ENCODE measurements around the gene FHL2.
"Not testable (repeated sequence)": the region's sequence is repeated elsewhere in the genome, so short reads cannot be mapped to it uniquely, and the experiment has no call there.

The FHL2 gene

DNA sequence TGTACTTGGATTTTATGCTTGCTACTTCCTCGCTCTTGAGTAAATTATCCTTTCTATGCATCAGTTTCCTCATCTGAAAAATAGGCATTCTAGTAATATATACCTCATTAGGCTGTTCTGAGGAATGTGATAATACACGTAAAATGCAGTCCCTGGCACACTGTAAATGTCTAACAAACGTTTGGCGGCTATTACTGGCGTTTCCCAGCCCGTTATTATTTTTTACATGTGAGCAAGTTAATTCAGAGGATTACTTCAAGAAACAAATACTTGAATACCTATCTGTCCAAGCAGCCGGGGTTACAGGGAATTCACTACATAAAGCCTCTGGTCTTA, 62.1 kb downstream of the FHL2 start:
- DNase-seq = no peak

GRCh38 chr2:105335469-105335868, 63.4 kb downstream of the FHL2 start:
- no peak for DNase-seq

DNA sequence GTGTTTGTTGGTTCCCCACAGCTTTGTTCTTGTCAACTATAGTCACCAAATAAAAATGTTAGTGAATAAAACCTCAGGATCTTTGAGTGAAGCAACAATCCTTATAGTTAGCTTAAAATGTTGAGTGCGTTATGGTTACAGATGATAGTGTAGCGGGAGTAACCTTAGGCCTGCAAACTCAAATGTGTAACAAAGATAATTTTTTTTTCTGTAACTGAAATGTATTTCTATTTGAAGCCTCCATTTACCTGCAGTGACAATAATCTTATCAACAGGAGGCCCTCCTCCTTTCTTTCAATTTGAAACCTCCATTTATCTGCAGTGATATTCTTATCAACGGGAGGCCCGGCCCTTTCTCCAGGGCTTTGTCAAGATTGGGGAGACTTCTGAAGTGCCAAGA, 64.6 kb downstream of the FHL2 start:
- no peak for DNase-seq

- no peak for DNase-seq
Measured at GRCh38 chr2:105330681-105331375, 68.0 kb downstream of the FHL2 start.

DNA sequence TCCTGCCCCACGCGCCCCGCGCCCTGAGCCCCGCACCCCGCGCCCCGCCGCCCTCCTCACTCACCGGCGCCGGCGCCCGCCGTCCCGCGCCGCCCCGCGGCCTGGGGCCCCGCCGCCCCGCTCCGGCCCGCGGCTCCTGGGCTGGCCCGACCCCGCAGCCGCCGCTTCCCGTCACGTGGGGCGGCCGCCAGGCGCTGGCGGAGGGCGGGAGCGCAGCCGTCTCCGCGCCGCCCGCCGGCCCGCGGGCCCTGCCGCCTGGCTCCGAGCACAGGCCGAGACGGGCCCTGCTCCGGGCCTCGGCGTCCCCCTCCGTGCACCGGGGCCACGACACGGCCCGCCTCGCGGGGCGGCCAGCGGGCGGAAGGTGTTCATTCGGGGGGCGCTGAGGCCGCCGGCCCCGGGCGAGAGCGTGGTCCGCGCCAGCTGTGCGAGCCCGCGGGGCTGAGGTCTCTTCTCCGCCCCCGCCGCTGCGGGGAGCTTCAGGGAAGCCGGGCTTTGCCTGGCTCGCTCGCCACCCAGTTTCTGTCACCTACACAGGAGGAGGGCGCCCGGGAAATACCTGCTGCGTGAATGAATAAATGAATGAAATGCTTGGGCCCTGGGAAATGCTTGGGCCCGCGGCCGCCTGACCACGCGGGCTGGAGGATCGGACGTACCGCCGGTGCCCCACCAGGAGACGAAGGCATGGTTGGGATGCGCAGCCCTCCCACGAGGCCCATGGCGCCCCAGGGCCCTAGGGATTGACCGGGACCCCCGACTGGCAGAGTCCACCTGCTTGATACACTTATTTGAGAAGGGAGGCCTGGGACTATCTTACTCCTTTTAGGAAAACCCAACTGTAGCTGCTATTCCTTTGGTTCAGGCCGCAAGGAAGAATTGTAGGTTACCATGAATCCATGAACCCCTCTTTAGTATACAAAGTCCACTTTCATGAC, 69.0 kb downstream of the FHL2 start, which contains the start of gene TGFBRAP1:
Gene TGFBRAP1 (minus strand): TSS at position 175 of the 935 bp plus-strand sequence. CDS start 21,434 bp downstream, outside the sequence.
- no peak for DNase-seq

DNA sequence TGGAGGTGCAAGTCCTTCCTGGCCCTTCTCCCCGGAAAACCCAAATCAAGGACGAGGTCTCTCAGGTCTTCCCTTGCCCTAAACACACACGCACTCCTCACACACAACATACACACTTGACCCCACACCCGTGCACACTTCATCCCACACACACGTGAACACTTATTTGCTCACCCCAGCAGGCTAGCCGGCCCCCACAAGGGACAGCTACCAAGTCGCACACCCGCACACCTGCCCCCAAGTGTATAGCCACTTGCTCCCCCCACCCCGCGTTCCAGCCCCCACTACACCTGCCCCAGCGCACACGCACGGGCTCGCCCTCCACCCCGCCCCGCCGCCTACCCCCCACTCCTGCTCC, 69.7 kb downstream of the FHL2 start:
- DNase-seq = no peak

- DNase-seq = no peak
Measured at GRCh38 chr2:105328281-105329196, 70.3 kb downstream of the FHL2 start.

DNA sequence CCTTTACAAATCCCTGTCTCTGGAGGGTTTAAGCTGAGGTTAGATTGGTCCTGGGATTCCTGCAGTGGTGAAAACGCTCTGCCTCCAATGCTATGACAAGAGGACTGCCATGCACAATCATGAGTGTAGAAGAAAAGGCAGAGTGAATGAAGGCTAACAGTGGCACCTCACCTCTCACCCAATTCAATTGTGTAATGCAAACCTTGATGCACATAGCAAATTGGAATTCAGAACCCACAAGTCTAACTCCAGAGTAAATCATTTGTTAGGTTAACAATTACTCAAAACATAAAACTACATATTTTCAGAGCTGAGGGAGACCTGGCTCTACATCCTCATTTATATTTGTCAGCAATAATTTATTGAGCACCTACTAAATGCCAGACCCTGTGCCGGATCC, 71.2 kb downstream of the FHL2 start:
- DNase-seq = no peak

DNA sequence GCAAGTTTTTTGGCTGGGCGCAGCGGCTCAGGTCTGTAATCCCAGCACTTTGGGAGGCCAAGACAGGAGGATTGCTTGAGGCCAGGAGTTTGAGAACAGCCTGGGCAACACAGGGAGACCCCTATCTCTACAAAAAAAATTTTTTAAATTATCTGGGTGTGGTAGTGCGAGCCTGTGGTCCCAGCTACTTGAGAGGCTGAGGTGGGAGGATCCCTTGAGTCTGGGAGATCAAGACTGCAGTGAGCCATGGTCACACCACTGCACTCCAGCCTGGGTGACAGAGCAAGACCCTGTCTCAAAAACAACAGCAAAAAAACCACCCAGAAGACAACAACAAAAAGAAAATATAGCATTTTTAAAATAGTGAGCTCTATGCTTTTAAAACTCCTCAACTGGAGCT, 71.6 kb downstream of the FHL2 start:
- not testable (repeated sequence) for DNase-seq

DNA sequence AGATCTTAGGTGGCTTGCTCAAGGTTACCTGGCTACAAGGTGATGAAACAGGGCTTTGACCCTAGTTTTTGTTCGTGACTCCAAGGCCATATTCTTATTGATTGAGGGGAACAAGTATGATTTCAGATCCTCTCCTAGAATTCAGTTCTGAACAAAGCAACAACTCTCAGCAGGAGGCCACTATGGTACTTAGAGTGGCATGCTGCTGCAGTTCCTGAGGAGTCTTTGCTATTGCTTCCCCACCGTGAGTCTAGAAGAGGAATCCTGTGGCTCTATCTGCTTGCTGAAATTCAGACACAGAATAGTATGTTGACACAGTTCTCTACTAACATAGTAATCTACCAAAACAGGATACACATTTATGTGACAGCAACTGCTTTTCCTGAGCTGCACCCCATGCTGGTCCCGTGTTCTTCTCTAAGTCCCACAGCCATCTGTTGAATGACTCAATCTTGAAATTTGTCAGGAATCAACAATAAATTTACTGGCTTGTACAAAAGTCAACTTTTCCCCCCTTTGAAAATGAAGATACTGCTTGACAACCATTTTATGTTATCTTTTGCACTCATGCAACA, 73.4 kb downstream of the FHL2 start:
- DNase-seq = no peak

GRCh38 chr2:105324732-105325131, 74.1 kb downstream of the FHL2 start:
- DNase-seq = no peak

GRCh38 chr2:105324101-105324500, 74.8 kb downstream of the FHL2 start:
- DNase-seq = no peak

- no peak for DNase-seq
Measured at GRCh38 chr2:105323111-105323510, 75.7 kb downstream of the FHL2 start.

- no peak for DNase-seq
Measured at GRCh38 chr2:105321875-105322646, 76.8 kb downstream of the FHL2 start.

- DNase-seq = no peak
Measured at GRCh38 chr2:105320651-105321215, 78.1 kb downstream of the FHL2 start.

GRCh38 chr2:105317937-105318336, 80.9 kb downstream of the FHL2 start:
- no peak for DNase-seq

- no peak for DNase-seq
Measured at GRCh38 chr2:105315314-105315713, 83.5 kb downstream of the FHL2 start.

- no peak for DNase-seq
Measured at GRCh38 chr2:105313877-105314276, 85.0 kb downstream of the FHL2 start.
